Natural killer cell (primary cell): Measurements from ENCODE around the gene NHLRC4. TPM values are rescaled to one million over a fixed set of nuclear protein-coding genes. Genes with fewer than 3 reads are reported as not detected.

Source experiments
- ATAC-seq, 3 donors: fragments of 150-1000 bp in 2 of 3; fragments of 200-7000 bp in 1 of 3; cut with Tn5 transposase; 1 replicate in 1 of 3; 2 replicates in 2 of 3; pipeline ENCODE4 v1.10.0; 2021; ENCODE audit warnings: mild to moderate bottlenecking in 2 of 3, moderate library complexity in 2 of 3
- DNase-seq, 2 donors: peaks; one replicate each; pipeline versions ENCODE4 v3.0.0 to v3.0.0-alpha.2; 2013 to 2021; ENCODE audit warnings: mixed read lengths in 1 of 2
- H3K27ac ChIP-seq: one replicate; pipeline ENCODE4 v1.5.1; 2013; ENCODE audit warnings: mild to moderate bottlenecking, low read length
- H3K27me3 ChIP-seq: one replicate; pipeline ENCODE4 v1.6.1; 2013; ENCODE audit warnings: low read length; ENCODE audit not compliant: control insufficient read depth, insufficient read depth
- H3K36me3 ChIP-seq: one replicate; pipeline ENCODE4 v1.6.1; 2013; ENCODE audit warnings: low read length; ENCODE audit not compliant: control insufficient read depth, insufficient read depth
- H3K4me1 ChIP-seq: one replicate; pipeline ENCODE4 v1.6.1; 2013; ENCODE audit warnings: low read length; ENCODE audit not compliant: control insufficient read depth, insufficient read depth
- H3K4me3 ChIP-seq: one replicate; pipeline ENCODE4 v1.5.1; 2013; ENCODE audit warnings: low read length
- H3K9me3 ChIP-seq: one replicate; pipeline ENCODE4 v1.6.1; 2013; ENCODE audit warnings: low read length; ENCODE audit not compliant: control insufficient read depth, insufficient read depth
- H3K27ac Mint-ChIP-seq, 2 donors: one replicate each; pipeline ENCODE4 v1.8.0; 2022; ENCODE audit warnings: mild to moderate bottlenecking in 2 of 2, mixed read lengths in 2 of 2, moderate library complexity in 1 of 2
- H3K27me3 Mint-ChIP-seq, 2 donors: one replicate each; pipeline ENCODE4 v1.8.0; 2022; ENCODE audit warnings: low read depth in 2 of 2, mixed read lengths in 2 of 2
- H3K36me3 Mint-ChIP-seq: one replicate; pipeline ENCODE4 v1.8.0; 2022; ENCODE audit warnings: mixed read lengths
- H3K4me1 Mint-ChIP-seq, 2 donors: one replicate each; pipeline ENCODE4 v1.8.0; 2022; ENCODE audit warnings: mixed read lengths in 2 of 2
- H3K4me3 Mint-ChIP-seq: one replicate; pipeline ENCODE4 v1.8.0; 2022; ENCODE audit warnings: mild to moderate bottlenecking, moderate library complexity, mixed read lengths
- H3K9me3 Mint-ChIP-seq, 2 donors: one replicate each; pipeline ENCODE4 v1.8.0; 2022; ENCODE audit warnings: mixed read lengths in 2 of 2
- whole genome bisulfite sequencing: methylation state at CpG from one replicate; pipeline ENCODE4 v1.1.7; 2013; ENCODE audit warnings: missing lambda C conversion rate; ENCODE audit not compliant: insufficient coverage; 5-methylcytosine and 5-hydroxymethylcytosine counted together
- intact Hi-C: fragments of 100-400 bp; cut with micrococcal nuclease; formaldehyde crosslinking; loops from one replicate; pipeline ENCODE4 v1.14.2; 2022
- total RNA-seq, 4 donors: library from RNA; stranded (reverse); fragments of 120-200 nt in 1 of 4; gene quantifications; one replicate each; pipeline versions ENCODE4 v1.2.3 to v1.2.4, GENCODE V29; 2013 to 2022
- TF ChIP-seq, protein P1 (sequence below): fragments of 200-600 bp; IDR thresholded peaks from one replicate; pipeline ENCODE4 v1.8.0; 2022; ENCODE audit warnings: antibody characterized with exemption

NHLRC4 gene
- total RNA-seq, 3 donors from 2014 or later (not counting 1 experiment from before 2014, with no cell fraction given) = 0.28 to 0.75 (median 0.35) TPM

- Mint-ChIP-seq H3K4me1 (peaks cover 9% of the 10 kb centered on the region in 2 donors), H3K9me3 (no peaks in the 10 kb centered on the region), H3K27ac (no peak overlapping the region), H3K4me3 (no peak overlapping the region), H3K36me3 (no peaks in the 10 kb centered on the region), H3K27me3 (no peaks in the 10 kb centered on the region)
- Histone ChIP-seq H3K4me1 (peaks cover 6% of the 10 kb centered on the region), H3K27ac (no peak overlapping the region), H3K9me3 (no peaks in the 10 kb centered on the region), H3K4me3 (no peak overlapping the region), H3K36me3 (no peaks in the 10 kb centered on the region), H3K27me3 (no peaks in the 10 kb centered on the region)
- intact Hi-C loops = no loop called here
- DNase-seq = no peak
- TF ChIP-seq, protein P1, sequence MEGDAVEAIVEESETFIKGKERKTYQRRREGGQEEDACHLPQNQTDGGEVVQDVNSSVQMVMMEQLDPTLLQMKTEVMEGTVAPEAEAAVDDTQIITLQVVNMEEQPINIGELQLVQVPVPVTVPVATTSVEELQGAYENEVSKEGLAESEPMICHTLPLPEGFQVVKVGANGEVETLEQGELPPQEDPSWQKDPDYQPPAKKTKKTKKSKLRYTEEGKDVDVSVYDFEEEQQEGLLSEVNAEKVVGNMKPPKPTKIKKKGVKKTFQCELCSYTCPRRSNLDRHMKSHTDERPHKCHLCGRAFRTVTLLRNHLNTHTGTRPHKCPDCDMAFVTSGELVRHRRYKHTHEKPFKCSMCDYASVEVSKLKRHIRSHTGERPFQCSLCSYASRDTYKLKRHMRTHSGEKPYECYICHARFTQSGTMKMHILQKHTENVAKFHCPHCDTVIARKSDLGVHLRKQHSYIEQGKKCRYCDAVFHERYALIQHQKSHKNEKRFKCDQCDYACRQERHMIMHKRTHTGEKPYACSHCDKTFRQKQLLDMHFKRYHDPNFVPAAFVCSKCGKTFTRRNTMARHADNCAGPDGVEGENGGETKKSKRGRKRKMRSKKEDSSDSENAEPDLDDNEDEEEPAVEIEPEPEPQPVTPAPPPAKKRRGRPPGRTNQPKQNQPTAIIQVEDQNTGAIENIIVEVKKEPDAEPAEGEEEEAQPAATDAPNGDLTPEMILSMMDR = no peak
- ATAC-seq = no peak
- WGBS = 80% methylated on average over 13 of the region's 13 CpGs
Measured at GRCh38 chr16:615122-615521, 48.3 kb downstream of the NHLRC4 start.

DNA sequence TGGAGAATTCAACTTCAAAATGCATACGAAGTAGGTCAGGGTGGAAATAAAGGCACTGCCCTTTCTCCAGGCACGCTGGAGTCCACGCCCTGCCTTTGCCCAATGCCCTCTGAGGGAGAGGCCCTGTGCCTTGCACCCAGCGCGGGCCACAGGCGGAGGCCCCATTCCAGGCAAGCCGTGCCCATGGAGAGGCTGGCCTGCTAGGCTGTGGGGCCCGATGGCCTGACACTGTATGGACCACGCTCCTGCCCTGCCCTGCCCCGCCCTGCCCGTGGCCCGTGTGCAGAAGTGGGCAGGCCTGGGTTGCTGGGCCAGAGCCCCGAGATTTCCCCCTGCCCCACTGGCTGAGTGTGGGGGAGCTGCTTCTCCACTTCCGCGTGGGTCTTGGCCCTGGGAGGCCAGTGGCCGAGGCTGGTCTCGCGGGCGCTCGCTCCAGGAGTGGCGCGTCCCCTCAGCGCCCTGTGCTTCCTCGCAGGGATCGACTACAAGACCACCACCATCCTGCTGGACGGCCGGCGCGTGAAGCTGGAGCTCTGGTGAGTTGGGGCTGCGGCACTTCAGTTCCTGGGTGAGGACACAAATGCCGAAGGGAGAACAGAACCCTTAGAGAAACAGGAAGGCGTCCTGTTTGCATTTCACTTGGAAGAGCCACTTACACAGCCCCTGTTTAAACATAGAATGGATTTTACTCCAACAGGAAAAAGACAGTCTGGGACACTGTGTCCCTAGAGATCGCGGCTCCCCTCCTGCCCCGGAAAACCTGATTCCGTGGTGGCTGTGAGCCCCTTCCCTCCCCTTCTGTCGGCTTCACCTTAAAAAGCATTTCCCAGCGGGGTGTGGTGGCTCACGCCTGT, 50.2 kb downstream of the NHLRC4 start:
- intact Hi-C loops = no loop called here
- no peaks in the 10 kb centered on the region for H3K4me1 ChIP-seq
- H3K36me3 Mint-ChIP-seq = no peaks in the 10 kb centered on the region
- H3K27ac ChIP-seq = no peak overlapping the region
- H3K9me3 ChIP-seq = no peaks in the 10 kb centered on the region
- H3K27me3 ChIP-seq = no peaks in the 10 kb centered on the region
- no peaks in the 10 kb centered on the region for H3K36me3 ChIP-seq
- peaks cover 0 to 5% of the 10 kb centered on the region in 2 donors for H3K4me1 Mint-ChIP-seq
- no peak for DNase-seq
- no peaks in the 10 kb centered on the region for H3K9me3 Mint-ChIP-seq
- TF ChIP-seq, protein P1 = no peak
- no peak overlapping the region for H3K27ac Mint-ChIP-seq
- 97% methylated on average over 39 of the region's 39 CpGs for WGBS
- H3K4me3 ChIP-seq = no peak overlapping the region
- no peak for ATAC-seq
- no peaks in the 10 kb centered on the region for H3K27me3 Mint-ChIP-seq
- no peak overlapping the region for H3K4me3 Mint-ChIP-seq

DNA sequence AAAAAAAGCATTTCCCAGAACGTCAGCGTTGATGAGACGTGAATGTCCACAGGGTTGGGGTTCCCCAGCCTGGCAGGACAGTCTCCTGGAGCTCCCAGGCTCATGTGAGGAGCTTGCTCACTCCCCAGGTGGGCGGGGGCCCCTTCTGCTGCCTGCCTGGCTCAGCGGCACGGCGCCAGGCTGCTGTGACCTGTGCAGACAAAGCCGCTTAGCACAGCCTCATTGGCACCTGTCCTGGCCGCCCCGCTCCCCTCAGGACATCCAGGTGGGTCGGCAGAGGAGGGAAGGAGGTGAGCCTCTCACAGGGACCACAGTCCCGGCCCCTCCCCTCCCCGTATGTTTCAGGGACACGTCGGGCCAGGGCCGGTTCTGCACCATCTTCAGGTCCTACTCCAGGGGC, 51.0 kb downstream of the NHLRC4 start:
- intact Hi-C loops = no loop called here
- no peaks in the 10 kb centered on the region for H3K36me3 Mint-ChIP-seq
- ATAC-seq = no peak
- no peak for DNase-seq
- 94% methylated on average over 16 of the region's 16 CpGs for WGBS
- H3K36me3 ChIP-seq = no peaks in the 10 kb centered on the region
- TF ChIP-seq, protein P1 = no peak
- no peaks in the 10 kb centered on the region for H3K9me3 ChIP-seq
- no peaks in the 10 kb centered on the region for H3K9me3 Mint-ChIP-seq
- H3K27ac ChIP-seq = no peak overlapping the region
- no peaks in the 10 kb centered on the region for H3K27me3 Mint-ChIP-seq
- H3K4me1 Mint-ChIP-seq = peaks cover 0 to 5% of the 10 kb centered on the region in 2 donors
- H3K27ac Mint-ChIP-seq = no peak overlapping the region
- H3K4me3 Mint-ChIP-seq = no peak overlapping the region
- no peak overlapping the region for H3K4me3 ChIP-seq
- no peaks in the 10 kb centered on the region for H3K4me1 ChIP-seq
- no peaks in the 10 kb centered on the region for H3K27me3 ChIP-seq

Other genes with a start within 250 kb of the NHLRC4 start
- gene AXIN1, start 214.3 kb upstream of the NHLRC4 start, total RNA-seq = 100 to 1,000 TPM; 100 to 122 (median 106) TPM
- gene MRPL28, start 196.5 kb upstream of the NHLRC4 start, total RNA-seq = 10 to 100 TPM; 33.9 to 38.9 (median 37.5) TPM
- 10 to 100 TPM; 48.0 to 66.7 (median 54.2) TPM for gene PGAP6, start 185.0 kb upstream of the NHLRC4 start, total RNA-seq
- gene NME4, start 169.8 kb upstream of the NHLRC4 start, total RNA-seq = 10 to 100 TPM; 10.7 to 27.4 (median 25.4) TPM
- 10 to 100 TPM in 2 of 3 donors, 1 to 10 TPM in 1; 9.5 to 13.0 (median 12.9) TPM for gene DECR2, start 165.1 kb upstream of the NHLRC4 start, total RNA-seq
- gene RAB11FIP3, start 141.4 kb upstream of the NHLRC4 start, total RNA-seq = 10 to 100 TPM; 51.0 to 61.2 (median 55.3) TPM
- 100 to 1,000 TPM; 151 to 275 (median 186) TPM for gene CAPN15, start 39.3 kb upstream of the NHLRC4 start, total RNA-seq
- under 1 TPM in 1 of 3 donors, not detected in 2; 0.20 TPM for gene PRR35, start 6.6 kb upstream of the NHLRC4 start, total RNA-seq
- 10 to 100 TPM; 27.6 to 40.5 (median 37.0) TPM for gene PIGQ, start 3.0 kb downstream of the NHLRC4 start, total RNA-seq
- gene RAB40C, start 23.1 kb downstream of the NHLRC4 start, total RNA-seq = 10 to 100 TPM; 12.7 to 20.8 (median 20.0) TPM
- 1 to 10 TPM in 1 of 3 donors, under 1 TPM in 2; 0.60 to 1.7 (median 0.75) TPM for gene WFIKKN1, start 64.0 kb downstream of the NHLRC4 start, total RNA-seq
- 10 to 100 TPM; 33.7 to 36.3 (median 36.1) TPM for gene METTL26, start 69.3 kb downstream of the NHLRC4 start, total RNA-seq
- 10 to 100 TPM; 11.3 to 17.4 (median 15.7) TPM for gene MCRIP2, start 74.8 kb downstream of the NHLRC4 start, total RNA-seq
- 10 to 100 TPM; 16.7 to 22.8 (median 20.2) TPM for gene WDR90, start 82.4 kb downstream of the NHLRC4 start, total RNA-seq
- 100 to 1,000 TPM; 205 to 216 (median 211) TPM for gene RHOT2, start 101.1 kb downstream of the NHLRC4 start, total RNA-seq
- gene RHBDL1, start 108.7 kb downstream of the NHLRC4 start, total RNA-seq = 1 to 10 TPM; 2.9 to 4.2 (median 4.2) TPM
- 10 to 100 TPM; 89.5 to 95.4 (median 93.5) TPM for gene STUB1, start 113.4 kb downstream of the NHLRC4 start, total RNA-seq
- gene JMJD8, start 117.3 kb downstream of the NHLRC4 start, total RNA-seq = 10 to 100 TPM; 29.5 to 32.6 (median 31.5) TPM
- 10 to 100 TPM in 2 of 3 donors, 1 to 10 TPM in 1; 8.8 to 14.1 (median 10.2) TPM for gene WDR24, start 123.4 kb downstream of the NHLRC4 start, total RNA-seq
- under 1 TPM in 2 of 3 donors, not detected in 1; 0.48 to 0.79 TPM for gene FBXL16, start 138.8 kb downstream of the NHLRC4 start, total RNA-seq
- gene METRN, start 148.1 kb downstream of the NHLRC4 start, total RNA-seq = 10 to 100 TPM; 11.8 to 16.6 (median 14.3) TPM
- gene ANTKMT, start 154.1 kb downstream of the NHLRC4 start, total RNA-seq = 10 to 100 TPM; 33.7 to 39.0 (median 37.7) TPM
- 10 to 100 TPM in 1 of 3 donors, 1 to 10 TPM in 2; 6.2 to 10.0 (median 7.7) TPM for gene CCDC78, start 159.4 kb downstream of the NHLRC4 start, total RNA-seq
- gene HAGHL, start 160.1 kb downstream of the NHLRC4 start, total RNA-seq = 10 to 100 TPM; 13.5 to 21.5 (median 15.7) TPM
- gene CIAO3, start 174.0 kb downstream of the NHLRC4 start, total RNA-seq = 10 to 100 TPM; 36.9 to 39.8 (median 37.5) TPM
- not detected for gene MSLN, start 193.7 kb downstream of the NHLRC4 start, total RNA-seq
- gene RPUSD1, start 221.4 kb downstream of the NHLRC4 start, total RNA-seq = 10 to 100 TPM; 20.8 to 31.7 (median 29.6) TPM
- 10 to 100 TPM; 26.7 to 52.4 (median 40.5) TPM for gene CHTF18, start 221.6 kb downstream of the NHLRC4 start, total RNA-seq
- gene GNG13, start 233.7 kb downstream of the NHLRC4 start, total RNA-seq = not detected